HG02798 (cell line): ENCODE measurements around the gene RXYLT1.

ENCODE experiments used
- ATAC-seq: cut with Tn5 transposase; IDR thresholded peaks from one replicate; pipeline ENCODE4 v1.9.1; 2021; ENCODE audit warnings: mild to moderate bottlenecking; ENCODE audit not compliant: unreplicated experiment, poor library complexity

Gene RXYLT1

DNA sequence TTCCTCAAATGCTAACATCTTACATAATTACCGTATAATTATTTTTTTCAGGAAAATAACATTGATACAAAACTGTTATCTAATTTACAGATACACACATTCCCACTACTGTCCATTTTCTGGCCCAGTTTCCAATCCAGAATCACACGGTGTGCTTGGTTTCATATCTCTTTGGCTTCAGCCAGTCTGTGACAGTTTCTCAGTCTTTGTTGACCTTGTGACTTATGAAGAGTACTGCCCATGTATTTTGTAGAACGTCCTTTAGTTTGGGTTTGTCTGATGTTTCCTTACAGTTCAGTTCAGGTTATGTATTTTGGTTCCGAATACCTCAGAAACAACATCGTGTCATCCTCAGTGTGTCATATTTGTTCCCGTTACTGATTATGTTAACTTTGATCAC lies 16.2 kb downstream of the RXYLT1 start:
- ATAC-seq: no peak

DNA sequence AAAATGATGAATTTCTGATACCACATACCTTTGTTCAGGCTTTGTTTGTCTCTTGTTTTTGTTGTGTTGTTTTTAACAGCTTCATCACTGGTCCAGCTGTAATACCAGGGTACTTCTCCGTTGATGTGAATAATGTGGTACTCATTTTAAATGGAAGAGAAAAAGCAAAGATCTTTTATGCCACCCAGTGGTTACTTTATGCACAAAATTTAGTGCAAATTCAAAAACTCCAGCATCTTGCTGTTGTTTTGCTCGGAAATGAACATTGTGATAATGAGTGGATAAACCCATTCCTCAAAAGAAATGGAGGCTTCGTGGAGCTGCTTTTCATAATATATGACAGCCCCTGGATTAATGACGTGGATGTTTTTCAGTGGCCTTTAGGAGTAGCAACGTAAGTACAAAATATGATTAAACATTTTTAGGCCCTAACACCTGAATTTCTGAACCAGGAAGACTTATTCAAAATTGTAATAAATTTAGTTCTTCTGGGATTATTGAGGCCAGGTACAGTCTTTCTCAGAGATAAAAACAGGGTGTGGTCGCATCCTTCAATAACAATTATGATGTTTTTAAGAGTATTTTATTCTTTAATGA lies 22.4 kb downstream of the RXYLT1 start:
- ATAC-seq: peak; percentile 40

DNA sequence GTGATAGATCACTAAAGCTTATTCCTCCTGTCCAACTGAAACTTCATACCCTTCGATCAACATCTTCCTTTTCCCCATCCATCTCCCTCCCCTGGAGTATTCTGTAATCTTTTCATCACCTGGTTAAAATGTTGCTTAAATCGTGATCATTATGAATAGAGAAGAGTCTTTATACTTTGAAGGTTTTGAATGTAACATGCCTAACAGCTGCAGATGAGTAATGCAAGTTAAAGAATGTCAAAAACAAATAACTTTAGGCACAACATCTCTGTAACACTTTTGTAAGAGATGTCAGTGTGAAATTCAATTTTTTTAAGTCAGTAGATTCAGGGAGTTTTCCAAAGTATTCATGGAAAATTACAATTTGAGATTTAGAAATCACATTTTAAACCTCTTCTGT lies 25.0 kb downstream of the RXYLT1 start:
- ATAC-seq: no peak

DNA sequence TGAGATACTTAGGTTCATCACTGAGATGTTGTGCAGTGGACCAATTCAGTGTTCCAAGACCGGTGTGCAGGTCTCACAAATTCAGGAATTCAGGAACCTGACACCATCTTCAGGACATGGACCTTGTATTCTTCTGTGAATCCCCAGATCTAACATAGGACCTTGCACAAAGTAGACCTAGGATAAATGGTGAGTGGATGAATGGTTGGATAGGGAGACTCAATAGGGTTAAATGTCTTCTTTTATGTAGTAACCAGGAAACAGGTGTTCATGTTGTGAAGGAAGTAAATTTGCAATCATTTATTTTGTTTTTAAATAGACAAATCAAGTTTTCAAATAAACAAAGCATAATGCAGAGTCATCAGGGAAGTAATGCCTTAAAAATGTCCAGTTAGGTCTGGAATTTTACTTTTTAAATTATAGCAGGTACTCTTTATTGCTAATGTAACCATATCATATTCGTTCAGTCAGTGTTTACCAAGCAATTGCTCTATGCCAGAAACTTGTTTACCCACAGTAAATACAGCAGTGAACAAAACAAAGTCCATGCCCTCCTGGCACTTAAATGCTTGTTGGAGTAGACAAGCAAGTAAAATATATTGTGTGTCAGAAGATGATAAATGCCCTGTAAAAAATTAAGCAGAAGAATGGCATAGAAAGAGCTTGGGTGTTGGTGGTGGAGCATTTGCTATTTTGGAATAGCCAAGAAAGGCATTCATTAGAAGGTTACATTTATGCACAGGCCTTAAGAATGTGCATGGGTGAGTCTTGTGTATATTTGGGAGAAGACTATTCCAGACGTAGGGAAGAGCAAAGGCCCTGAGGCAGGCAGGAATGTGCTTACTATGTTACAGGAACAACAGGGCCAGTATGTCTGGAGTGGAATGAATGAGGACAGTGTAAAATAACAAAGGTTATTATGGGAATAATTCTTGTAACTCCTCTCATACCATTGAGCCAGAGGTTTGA lies 26.3 kb downstream of the RXYLT1 start:
- ATAC-seq: no peak

DNA sequence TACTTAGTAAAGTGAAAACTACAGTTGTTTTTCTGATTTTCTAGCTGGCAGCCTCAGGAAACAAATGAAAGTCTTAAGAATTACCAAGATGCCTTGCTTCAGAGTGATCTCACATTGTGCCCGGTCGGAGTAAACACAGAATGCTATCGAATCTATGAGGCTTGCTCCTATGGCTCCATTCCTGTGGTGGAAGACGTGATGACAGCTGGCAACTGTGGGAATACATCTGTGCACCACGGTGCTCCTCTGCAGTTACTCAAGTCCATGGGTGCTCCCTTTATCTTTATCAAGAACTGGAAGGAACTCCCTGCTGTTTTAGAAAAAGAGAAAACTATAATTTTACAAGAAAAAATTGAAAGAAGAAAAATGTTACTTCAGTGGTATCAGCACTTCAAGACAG lies 28.9 kb downstream of the RXYLT1 start:
- no peak for ATAC-seq

DNA sequence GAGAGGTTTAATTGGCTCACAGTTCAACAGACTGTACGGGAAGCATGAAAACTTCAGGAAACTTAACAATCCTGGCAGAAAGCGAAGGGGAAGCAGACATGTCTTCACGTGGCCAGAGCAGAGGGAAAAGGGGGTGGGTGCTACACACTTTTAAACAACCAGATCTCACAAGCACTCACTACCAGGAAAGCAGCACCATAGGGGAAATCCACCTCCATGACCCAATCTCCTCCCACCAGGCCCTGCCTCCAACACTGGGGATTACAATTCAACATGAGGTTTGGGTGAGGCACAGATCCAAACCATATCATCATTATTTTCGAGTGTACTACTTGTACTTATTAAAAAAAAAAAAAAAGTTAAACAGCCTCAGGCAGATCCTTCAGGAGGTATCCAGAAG lies 29.9 kb downstream of the RXYLT1 start:
- ATAC-seq: no peak

DNA sequence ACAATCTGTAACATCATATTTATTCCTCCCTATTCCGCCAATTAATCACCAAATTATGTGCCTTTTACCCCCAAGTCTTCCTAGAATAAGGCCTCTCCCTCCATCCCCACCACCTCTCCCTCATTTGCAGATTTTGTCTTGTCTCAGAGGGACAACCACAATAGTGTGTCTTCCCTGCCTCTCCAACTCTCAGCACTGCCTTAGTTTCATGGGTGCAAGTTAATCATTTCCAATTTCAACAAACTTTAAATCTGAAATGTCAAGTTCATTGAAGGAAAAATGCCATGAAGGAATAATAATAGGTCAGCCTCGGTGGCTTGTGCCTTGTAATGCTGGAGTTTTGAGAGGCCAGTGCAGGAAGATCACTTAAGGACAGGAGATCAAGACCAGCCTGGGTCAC lies 31.6 kb downstream of the RXYLT1 start:
- ATAC-seq: no peak

DNA sequence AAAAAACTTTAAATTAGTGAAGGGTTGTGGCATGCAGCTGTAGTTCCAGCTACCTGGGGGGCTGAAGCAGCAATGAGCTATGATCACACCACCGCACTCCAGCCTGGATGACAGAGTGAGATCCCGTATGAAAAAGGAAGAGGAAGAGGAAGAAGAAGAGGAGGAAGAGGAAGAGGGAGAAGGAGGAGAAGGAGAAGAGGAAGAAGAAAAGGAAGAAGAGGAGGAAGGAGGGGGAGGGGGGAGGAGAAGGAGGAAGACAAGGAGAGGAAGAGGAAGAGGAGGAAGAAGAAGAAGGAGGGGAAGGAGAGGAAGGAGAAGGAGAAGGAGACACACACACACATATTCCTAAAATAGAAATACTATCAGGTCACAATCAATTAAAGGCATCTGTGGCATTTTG lies 32.0 kb downstream of the RXYLT1 start:
- no peak for ATAC-seq

DNA sequence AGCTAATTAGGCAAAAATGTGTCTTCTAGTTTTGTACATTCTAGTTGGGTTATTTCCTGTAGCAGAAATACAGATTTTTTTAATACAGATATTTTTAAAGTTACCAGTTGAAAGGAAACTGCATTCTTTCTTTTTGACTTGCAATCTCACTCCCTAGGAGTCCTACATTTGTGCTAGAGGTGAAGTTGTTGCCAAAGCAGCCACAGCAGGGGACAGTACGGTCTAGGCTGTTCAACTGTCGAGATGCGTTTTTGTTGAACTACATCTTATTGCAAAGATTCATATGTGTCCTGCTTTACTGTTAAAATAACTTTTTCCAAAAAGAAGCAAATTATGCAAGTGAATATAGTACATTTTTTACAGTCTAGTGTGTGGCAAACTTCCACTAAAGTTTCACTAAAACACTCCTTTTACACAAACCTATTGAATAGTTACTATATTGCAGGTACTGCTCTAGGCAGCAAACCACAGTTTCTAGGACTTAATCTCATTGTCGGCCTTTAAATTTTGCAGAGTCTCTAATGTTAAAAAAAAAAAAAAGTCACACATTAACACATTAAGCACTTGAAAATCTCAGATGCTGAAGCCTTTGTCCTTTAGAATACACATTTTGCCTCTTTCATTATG lies 34.5 kb downstream of the RXYLT1 start:
- ATAC-seq: peak; percentile 48

DNA sequence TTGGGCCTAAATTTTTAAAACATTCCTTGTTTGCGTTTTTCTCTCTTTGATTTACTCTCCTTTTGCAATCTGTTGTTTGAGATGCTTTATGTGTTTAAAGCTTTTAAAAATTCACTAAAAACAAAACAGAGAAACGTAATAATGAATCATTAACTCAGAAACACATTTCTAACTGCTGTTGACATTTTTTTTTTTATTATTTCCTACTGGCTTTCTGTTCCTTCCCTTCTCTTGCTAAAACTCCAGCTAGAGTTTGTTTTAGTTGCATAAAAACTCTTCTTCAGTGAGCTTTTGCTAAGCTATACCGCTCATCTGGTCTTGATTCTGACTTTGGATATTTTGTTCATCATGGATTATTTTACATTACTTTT lies 35.8 kb downstream of the RXYLT1 start:
- no peak for ATAC-seq

DNA sequence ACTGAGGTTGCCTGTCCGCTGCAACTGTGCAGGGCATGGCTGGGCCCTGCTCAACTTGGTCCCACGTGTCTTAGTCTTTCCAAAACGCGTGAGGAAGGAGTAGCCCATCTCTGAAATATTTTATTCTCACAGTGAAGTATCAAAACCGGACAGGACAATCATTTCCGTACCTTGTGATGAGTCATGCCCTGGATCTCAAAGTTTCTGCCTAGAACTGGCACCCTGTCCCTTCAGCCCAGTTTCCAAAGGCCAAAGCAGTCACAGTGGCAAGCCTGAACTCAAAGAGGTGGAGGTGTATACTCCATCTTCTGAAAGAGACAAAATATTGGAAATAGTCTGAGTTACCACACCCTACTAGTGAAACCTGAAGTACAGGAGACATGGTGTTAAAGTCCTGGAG lies 36.3 kb downstream of the RXYLT1 start:
- no peak for ATAC-seq

DNA sequence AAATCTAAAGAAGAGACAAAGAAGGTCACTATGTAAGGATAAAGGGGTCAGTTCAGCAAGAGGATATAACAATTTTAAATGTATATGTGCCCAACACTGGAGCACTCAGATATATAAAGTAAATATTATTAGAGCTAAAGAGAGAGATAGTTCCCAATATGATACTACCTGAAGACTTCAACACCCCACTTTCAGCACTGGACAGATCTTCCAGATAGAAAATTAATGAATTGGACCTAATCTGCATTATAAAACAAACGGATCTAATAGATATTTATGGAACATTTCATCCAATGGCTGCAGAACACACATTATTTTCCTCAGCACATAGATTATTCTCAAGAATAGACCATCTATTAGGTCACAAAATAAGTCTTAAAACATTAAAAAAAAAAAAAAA lies 40.7 kb downstream of the RXYLT1 start:
- ATAC-seq: no peak

DNA sequence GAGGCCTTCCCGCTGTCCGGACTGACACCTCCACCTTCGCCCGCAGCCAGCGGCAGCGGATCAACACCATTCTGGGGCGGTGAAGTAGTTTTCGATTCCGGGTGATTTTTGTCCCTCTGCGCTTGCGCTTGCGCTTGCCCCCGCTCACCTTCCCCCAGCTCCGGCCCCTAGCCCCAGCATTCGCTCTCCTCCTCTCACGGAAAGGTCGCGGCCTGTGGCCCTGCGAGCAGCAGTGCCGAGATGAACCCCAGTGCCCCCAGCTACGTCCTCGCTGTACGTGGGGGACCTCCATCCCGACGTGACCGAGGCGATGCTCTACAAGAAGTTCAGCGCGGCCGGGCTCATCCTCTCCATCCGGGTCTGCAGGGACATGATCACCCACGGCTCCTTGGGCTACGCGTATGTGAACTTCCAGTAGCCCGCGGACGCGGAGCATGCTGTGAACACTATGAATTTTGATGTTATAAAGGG lies 42.1 kb downstream of the RXYLT1 start:
- no peak for ATAC-seq

DNA sequence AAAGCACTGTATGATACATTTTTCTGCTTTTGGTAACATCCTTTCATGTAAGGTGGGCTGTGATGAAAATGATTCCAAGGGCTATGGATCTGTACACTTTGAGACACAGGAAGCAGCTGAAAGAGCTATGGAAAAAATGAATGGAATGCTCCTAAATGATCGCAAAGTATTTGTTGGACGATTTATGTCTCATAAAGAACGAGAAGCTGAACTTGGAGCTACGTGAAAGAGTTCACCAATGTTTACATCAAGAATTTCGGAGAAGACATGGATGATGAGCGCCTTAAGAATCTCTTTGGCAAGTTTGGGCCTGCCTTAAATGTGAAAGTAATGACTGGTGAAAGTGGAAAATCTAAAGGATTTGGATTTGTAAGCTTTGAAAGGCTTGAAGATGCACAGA lies 42.6 kb downstream of the RXYLT1 start:
- ATAC-seq: no peak

DNA sequence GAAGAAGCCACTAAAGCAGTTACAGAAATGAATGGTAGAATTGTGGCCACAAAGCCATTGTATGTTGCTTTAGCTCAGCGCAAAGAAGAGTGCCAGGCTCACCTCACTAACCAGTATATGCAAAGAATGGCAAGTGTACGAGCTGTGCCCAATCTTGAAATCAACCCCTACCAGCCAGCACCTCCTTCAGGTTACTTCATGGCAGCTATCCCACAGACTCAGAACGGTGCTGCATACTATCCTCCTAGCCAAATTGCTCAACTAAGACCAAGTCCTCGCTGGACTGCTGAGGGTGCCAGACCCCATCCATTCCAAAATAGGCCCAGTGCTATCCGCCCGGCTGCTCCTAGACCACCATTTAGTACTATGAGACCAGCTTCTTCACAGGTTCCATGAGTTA lies 43.3 kb downstream of the RXYLT1 start:
- ATAC-seq: no peak

DNA sequence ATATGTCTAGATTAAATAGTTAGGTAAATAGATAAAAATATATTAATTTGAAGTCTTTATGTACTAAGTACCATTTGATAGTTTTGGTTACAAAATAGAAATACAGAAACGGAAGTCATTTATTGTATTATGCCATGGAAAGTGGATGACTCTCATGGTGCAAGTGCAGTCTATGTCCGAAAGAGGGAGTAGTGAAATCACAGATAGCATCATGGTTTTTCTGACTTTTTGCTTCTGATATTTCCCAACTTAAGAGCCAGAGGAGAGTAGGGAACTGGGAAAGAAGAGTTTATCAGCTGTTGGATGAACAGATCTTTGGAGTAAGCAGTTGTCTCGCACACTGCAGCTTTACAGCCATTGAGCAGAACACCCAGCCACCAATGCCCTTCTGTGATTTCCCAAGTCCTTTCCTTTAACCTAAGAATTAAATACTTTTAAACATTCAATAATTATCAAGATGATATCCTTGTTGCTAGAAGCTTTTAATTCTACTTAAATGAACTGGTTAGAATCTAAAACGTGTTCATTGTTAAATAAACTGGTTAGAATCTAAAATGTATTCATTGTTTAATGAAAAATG lies 46.4 kb downstream of the RXYLT1 start:
- ATAC-seq: peak; percentile 85

DNA sequence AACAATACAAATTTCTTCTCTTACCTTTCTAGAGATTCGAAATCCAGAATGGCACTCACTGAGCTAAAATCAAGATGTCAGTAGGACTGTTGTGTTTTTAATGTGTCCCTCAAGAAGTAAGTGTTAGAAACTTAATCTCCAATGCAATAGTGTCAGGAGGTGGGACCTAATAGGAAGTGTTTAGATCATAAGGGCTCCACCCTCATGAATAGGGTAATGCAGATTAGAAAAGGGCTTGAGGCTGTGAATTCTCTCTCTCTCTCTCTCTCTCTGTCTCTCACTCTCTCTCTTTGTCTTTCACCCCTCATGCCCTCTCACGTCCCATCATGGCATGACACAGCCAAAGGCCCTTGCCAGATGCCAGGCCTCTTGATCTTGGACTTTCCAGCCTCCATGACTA lies 49.2 kb downstream of the RXYLT1 start:
- no peak for ATAC-seq

DNA sequence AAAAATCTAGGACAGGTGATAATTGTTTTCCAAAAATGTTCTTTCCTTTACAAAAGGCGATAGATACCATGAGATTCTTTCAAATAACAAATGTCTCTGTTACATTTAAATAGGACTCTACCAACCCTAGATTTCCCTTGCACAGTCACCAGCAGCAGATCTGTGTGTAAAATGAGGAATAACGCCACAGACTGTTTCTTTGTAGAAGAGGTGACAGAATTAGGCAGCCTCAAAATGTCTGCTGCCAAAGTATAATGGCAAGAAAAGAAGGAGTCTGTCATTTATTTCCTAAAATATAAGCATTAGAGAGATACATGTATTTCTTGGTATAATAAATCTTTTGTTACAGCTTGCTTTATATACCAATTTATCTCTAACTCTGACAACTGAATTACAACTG lies 56.3 kb downstream of the RXYLT1 start:
- no peak for ATAC-seq

DNA sequence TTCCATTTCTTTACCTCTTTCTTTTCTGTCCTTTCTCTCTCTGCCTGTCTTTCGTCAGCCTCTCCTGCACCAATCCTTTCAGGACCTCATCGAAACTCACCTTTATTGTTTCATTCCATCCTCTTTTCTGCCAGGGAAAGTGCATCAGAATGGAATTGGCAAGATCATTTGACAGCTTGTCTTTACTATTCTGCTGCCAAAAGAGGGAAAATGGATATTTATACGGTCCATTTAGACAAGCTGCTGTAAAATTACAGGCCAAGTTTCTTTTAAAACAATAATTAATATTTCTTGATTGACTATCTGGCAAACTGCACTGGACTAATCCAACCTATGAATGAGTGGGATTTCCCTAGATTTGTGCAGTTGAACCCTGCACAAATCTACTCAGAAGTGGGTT lies 57.2 kb downstream of the RXYLT1 start:
- ATAC-seq: no peak

DNA sequence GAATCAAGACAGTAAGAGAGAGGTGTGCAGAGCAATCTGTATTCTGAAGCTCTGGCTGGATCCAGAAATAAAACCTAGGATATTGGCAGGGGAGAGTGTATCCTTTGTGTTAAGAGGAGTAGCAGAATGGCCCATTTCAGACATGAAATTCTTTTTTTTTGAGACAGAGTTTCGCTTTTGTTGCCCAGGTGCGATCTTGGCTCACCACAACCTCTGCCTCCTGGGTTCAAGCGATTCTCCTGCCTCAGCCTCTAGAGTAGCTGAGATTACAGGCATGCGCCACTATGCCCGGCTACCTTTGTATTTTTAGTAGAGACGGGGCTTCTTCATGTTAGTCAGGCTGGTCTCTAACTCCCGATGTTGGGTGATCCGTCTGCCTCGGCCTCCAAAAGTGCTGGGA lies 58.7 kb downstream of the RXYLT1 start:
- no peak for ATAC-seq

DNA sequence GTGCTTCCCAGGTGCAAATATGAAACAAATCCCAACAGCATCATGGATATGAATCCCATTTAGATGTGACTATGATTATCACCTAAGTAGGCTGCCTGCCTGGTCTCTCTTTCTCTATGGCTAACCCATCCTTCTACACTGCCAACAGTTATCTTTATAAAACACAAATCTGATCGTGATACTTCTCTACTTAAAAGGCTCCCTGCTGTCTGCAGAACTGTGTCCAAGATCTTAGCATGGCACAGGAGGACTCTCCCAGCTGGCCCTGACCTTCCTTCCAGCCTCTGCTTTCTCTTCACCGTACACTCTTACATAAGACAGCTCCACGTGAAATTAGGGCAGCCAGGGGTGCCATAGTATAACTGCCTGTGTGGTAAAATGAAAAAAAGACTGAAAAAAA lies 61.3 kb downstream of the RXYLT1 start:
- no peak for ATAC-seq
